GM19240 (cell line): ENCODE results near the gene ACIN1.
A peak's percentile ranks its signal among the peaks of the same experiment; 100 is the strongest.
"Not testable (repeated sequence)": the region's sequence is repeated elsewhere in the genome, so short reads cannot be mapped to it uniquely, and the experiment has no call there.

Source experiments
- DNase-seq: peaks from one replicate; pipeline ENCODE4 v3.0.0; 2011; ENCODE audit warnings: low spot score; ENCODE audit not compliant: insufficient read length

Gene ACIN1

DNA sequence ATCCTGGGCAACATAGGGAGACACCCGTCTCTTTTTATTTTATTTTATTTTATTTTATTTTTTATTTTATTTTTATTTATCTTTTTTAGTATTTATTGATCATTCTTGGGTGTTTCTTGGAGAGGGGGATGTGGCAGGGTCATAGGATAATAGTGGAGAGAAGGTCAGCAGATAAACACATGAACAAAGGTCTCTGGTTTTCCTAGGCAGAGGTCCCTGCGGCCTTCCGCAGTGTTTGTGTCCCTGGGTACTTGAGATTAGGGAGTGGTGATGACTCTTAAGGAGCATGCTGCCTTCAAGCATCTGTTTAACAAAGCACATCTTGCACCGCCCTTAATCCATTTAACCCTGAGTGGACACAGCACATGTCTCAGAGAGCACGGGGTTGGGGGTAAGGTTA, 12.7 kb upstream of the ACIN1 start:
- DNase-seq, result not testable (repeated sequence)

DNA sequence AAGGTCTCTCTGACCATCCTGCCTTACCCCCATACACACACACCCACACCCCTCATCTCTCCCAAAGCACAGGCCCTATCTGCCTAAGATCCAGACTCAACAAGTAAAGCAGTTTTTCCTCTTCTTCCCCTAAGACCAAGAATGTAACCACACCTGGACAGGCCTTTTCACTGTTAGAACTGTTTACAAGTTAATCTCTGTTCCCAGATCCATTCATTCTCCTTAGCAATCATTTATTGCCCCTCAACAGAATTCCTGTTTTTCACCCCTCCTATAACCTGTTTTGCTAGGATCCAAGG, 11.8 kb upstream of the ACIN1 start:
- no peak for DNase-seq

DNA sequence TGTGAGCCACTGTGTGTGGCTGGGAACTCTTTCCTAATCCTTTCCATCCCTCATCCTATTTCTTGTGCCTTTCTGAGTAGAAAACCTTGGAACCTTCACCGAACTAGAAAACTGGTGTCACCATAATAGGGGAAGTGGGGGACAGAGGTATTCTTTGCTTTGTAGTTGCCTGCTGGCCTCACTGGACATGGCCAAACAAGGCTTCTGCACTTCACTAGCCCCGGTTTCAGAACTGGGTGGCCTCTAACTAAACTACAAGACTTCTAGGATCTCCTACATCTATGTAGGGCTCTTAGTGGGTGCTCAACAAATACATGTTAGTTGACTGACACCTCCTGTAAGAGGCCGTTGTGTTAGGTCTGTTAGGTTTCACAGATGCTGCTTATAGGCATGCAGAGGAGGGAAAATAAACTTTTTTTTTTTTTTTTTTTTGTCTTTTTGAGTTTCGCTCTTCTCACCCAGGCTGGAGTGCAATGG, 10.4 kb upstream of the ACIN1 start:
- no peak for DNase-seq

DNA sequence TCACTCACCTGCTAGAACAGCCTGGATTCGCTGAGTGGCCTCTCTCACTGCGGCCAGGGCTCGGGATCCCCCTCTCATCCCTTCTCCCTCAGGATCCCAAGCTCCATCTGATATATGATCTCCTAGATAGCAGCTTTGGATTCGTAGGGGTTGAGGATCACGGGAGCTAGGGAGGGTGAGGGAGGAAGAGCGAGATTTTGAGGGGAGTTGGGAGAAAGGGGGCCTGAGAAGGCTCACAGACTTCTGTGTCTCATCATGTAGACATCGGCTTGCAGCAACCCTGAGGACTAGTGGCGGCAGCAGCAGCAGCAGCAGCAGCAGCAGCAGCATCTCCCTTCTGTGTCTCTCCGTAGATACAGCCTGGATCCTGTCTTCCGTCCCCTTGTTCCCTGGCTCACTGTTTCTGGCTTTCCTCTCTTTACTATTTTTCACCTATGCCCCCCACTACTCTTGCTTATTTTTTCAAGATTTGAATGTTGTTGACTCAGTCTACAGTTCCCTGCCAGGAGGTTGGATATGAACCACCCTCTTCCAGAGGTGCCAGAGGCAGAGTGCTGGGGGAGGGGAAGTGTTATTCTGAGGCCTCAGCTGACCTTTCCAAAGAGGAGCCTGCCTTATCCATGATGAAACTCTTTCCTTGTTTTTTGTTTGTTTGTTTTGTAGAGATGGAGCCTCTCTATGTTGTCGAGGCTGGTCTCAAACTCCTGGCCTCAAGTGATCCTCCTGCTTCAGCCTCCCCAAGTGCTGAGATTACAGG, 9.8 kb upstream of the ACIN1 start, which contains the start of gene CIROP:
Gene CIROP, minus strand, starts transcription at position 399 of the 757 bp plus-strand sequence. Its CDS starts 69 bp downstream, at position 330.
- DNase-seq, result no peak

DNA sequence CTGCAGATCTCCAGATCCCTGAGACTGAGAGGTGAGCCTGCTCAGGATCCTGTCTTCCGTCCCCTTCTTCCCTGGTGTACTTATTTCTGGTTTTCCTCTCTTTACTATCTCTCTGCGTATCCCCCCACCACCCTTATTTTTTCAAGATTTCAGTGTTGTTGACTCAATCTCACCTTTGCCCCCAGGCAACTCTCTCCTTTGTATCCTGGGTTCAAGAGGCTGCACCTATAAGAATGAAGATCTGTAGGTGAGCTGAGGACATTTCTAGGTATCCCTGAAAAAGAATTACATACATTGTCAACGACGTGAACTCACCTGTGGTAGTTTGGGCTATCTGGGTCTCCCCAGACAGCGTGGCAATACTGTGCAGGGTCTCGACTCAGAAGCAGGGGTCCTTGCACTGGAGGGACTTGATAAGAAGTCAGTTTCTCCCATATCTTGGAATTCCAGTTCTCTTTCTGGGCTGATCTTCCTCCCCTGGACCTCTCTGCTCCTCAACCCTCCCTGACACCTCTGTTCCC, 9.2 kb upstream of the ACIN1 start:
- DNase-seq, result no peak

DNA sequence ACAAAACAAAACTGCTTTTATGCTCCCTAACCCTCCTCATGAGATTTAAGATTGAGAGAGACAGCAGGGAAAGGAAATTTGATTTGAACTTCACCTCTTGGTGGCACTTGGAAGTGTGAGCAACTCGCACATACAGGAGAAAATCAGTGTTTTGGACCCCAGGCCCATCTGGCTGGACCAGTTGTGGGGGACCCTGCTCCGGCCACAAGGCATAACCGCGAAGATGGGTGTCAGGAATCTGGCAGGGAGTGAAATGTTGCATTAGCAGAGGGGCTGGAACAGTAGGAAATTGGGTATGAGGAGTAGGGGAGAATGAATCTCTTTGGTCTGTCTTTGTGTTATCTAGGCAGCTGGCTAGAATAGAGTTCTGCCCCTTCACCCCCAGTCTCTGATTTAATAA, 8.6 kb upstream of the ACIN1 start:
- DNase-seq, result no peak

DNA sequence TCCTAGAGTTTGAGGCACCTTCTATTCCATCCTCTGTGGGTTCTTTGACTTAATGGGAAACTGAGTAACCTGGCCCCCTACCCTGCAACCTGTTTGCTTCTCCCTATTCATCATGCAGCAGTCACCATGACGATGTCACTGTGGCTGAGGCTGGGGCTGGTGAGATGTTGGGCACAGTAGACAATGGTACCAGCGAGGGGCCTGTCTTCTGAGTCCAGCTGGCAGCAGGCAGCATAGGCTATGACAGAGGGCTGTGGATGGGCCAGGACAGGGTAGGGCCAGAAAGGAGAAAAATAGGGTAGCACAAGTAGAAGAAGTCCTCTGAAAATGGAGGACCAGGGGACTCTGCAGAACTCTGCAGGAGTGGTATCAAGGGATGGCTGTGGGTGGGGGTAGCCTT, 7.9 kb upstream of the ACIN1 start:
- DNase-seq, result no peak

DNA sequence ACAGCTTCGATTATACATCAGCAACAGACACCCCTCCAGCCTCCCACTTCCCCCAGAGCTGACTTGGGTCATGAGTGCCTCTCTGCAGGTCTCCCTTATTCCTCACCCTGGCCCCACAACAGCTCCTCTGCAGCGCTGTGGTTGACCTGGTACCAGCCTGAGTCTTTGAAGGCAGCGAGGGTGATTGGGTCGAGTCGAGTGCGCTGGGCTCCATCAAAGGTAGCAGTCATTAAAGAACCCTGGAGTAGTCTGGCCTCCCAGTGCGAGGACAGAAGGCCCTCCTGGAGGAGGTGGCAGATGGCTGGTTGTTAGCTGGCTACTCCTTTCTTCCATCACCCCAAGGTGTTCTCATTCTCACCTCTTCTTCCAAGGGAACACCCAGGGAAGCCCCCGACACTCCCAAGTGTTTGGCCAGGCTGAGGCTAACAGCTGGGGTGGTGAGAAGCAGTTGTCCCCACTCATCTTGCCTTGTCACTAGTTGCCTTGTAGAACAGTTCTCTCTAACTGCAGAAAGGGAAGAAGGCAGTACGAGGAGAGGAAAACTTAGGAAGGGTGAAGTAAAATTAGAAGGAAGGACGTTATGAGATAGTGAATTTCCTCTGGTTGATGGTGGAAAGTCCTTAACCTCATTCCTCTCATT, 7.2 kb upstream of the ACIN1 start:
- DNase-seq, result no peak

DNA sequence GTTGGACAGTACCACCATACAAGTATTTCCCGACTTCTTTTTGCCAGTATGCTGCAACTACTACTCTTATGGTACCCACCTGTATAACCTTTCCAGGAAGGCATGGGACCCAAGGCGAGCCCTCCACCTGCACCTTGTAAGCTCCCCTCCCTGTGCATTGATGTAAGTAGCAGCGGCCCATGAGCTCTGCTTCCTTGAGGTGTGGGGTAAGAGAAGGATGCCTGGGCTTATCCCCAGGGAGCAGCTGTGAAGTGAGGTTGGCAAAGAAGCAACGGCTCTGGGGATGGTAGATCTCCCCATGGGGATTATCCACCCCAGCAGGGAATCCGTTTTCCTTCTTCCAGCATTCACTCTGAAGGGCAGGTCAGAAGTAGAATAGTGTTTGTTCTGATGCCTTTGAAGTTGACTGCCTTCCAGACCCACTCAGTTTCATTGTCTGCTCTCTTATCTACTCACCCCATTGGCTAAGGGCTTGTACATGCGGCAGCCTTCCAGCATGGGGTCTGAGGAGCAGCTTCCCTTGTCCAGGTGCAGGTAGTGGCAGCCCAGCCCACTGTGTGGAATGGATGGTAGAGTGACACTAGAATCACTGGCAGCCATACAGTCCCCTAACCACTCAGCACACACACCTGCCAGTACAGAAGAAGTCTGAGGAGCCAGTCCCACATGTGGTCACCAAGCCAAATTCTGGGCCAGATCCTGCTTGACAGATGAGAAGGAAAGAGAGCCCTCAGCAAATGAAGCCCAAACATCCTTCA, 6.5 kb upstream of the ACIN1 start:
- DNase-seq, result no peak

DNA sequence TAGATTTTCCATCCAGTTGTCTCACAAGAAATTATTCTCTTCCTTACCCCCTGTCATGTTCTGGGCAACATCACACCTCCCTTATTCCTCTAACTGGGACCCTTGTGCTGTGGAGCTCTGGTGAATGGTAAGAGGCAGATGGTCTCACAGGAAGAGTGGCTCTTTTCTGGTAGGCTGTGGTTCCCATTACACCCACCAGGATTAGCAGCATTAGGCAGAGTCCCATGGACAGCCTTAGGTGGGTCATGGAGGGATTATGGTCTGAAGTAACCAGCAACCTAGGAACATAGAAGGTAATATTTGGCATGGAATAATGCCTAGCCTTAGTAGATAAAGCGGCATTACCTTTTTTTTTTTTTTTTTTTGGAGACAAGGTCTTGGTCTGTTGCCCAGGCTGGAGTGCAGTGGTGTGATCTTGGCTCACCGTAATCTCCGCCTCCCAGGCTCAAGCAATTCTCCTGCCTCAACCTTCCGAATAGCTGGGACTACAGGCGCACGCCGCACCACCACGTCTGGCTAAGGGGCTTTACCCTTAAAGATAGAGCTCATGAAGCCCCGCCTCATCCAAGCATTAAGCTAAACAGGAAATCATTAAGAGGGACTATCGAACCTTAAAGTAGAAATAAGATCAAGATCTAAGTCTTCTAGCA, 4.4 kb upstream of the ACIN1 start:
- no peak for DNase-seq

DNA sequence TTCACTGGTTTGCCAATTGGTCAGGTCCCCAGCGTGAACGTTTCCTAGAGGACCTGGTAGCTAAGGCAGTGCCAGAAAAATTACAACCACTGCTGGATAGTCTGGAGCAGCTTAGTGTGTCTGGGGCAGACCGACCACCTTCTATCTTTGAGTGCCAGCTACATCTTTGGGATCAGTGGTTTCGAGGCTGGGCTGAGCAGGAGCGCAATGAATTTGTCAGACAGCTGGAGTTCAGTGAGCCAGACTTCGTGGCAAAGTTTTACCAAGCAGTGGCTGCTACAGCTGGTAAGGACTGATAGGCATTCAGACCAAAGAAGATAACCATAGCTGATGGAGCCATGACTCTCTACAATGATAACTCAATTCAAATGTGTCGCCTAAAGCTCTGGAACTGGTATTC, 2.9 kb upstream of the ACIN1 start:
- DNase-seq, result no peak

DNA sequence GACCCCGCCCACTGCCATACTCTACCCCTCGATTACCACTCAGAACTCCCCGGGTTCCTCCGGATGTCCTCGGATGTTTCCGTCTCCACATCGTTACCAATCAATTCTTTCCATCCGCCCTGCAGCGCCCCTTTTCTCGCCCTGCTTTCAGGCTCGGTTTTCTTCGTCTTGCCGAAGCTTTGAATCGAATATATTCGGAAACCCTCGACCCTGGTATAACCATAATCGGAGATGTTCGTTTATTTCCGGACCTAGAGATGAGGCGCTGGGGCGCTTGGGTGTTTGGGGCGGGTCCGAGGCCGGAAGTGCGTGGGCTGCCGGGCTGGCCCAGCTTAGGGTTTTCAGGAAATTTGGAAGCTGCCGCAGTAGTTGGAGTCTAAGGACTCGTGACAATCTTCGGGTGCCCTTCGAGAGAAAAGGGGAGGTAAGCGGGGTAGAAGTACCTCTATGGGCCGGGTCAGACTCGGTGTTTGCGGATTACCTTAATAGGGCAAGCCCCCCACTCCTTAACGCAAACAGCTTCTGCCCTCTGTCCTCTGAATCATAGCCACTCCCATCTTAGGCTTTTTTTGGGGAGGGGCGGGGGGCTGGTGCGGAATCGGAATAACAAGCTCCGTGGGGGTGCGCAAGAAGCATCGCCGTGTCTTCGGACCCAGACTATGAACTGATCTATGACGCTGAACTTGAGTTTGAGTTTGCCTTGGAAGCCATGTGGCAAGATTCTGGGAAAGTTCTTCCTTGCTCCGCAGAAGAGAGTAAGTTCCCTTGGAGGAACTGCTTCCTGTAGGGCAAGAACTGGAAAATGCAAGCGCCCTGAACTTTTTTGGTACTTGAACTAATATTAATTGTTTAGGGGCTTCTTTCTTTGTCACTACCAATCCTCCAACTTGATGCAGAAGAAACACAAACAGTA, 516 bp upstream of the ACIN1 start, which contains the start of gene C14orf119:
Gene C14orf119, plus strand, starts transcription at position 310 of the 913 bp plus-strand sequence. CDS start 2,154 bp downstream, outside the sequence.
- peak; percentile 91 for DNase-seq

DNA sequence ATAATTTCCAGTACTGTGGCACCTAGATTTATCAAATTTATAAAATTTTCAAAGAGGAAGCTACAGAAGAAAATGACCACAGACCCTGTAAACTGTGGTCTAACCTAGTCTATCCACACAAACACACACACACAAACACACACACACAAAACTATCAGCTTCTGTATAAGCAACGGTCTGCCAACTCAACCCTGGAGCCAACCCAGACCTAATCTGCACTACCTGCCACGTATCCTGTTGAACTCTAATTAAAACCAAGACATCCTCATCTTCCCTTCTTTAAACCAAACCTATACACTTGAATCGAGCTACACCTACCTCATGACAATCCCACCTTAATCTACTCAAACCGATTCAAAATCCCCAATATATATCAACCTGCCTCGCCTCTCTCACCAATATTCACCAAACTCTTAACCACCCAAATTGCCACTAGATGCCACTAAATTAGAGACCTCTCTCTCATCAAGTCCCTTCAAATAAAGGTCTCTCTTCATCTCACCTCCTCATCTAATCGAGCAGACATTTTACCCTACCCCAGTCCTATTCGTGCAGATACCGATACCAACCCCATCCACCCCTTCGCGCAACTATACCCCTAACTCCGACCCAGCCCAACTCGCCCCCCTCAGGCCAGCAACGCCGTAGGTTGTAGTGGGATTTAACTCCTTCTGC, 808 bp downstream of the ACIN1 start:
- DNase-seq, result no peak

DNA sequence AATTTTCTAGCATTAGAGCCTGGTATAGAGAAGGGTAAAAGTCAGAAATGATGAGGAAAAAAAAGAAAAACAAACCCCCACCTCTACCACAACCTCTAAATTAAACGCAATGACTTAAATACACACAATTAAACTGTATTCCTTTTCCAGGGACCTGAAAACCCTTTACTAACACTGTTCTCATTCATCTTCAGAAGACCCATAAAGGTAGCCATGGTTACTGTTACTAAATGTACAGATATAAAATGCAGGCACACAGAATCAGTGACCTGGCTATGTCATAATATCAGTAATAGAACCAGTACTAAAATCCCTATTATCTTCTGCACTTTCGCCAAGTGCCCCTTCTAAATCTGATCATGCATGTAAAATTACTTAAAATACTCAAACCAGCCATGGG, 1.4 kb downstream of the ACIN1 start:
- DNase-seq, result no peak

DNA sequence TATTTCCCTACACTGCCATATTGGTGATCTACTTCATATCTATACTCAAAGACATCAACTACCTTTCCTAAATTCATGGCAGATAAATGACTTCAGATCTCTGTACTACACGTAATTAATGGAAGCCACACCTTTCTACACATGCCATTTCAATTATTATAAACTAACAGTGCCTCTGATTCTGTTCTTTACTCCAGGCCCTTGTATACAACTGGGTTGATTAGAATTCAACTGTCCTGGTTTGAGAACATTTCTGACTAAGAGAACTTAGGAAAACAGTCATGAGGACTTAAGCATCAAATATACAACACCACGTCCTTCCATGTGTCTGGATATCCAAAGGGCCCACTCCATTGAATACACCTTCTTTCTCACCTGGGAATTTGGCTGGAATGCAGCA, 1.8 kb downstream of the ACIN1 start:
- DNase-seq, result no peak

DNA sequence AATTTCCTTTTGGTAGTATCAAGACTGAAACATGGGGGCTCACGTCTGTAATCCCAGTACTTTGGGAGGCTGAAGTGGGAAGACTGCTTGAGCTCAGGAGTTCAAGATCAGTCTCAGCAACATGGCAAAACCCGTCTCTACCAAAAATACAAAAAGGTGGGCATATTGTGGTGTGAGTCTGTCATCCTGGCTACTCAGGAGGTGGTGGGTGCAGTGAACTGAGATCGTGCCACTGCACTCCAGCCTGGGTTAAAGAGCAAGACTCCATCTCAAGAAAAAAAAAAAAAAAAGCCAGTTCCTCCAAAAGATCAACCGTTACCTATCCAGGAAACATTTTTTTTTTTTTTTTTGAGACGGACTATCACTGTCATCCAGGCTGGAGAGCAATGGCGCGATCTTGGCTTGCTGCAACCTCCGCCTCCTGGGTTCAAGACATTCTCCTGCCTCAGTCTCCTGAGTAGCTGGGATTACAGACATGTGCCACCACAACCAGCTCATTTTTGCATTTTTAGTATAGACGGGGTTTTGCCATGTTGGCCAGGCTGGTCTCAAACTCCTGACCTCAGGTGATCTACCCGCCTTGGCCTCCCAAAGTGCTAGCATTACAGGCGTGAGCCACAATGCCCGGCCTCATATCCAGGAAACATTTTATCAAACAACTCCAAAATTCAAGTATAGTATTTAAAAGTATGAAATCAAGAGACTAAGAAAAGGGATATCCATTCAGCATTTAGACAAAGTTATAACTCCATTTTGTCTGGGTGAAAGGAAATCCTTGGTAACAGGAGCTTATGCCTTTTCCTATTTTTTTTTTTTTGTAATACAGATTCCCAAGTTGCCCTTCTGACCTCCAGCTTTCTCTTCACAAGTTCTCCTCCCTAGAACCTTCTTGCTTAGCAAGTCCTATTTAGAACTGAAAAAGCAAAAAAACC, 3.4 kb downstream of the ACIN1 start:
- DNase-seq, result no peak

DNA sequence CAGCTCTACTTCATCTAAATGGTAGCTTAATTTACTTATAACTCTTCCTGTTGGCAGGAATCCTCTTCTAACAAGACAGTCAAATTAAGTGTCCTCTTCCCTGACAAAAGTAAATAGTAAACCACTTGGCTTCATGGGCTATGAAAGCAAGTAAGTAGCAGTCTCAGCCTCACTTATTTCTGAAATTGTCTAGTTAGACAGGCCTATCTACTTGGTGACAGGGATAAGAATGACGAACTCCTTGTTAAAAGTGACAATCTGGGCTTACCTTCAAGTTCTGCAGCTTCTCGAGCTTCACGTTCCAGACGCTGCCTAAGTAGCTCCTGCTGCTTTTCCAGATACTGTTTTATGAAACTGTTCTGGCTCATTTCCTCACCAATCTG, 4.7 kb downstream of the ACIN1 start:
- DNase-seq, result no peak

DNA sequence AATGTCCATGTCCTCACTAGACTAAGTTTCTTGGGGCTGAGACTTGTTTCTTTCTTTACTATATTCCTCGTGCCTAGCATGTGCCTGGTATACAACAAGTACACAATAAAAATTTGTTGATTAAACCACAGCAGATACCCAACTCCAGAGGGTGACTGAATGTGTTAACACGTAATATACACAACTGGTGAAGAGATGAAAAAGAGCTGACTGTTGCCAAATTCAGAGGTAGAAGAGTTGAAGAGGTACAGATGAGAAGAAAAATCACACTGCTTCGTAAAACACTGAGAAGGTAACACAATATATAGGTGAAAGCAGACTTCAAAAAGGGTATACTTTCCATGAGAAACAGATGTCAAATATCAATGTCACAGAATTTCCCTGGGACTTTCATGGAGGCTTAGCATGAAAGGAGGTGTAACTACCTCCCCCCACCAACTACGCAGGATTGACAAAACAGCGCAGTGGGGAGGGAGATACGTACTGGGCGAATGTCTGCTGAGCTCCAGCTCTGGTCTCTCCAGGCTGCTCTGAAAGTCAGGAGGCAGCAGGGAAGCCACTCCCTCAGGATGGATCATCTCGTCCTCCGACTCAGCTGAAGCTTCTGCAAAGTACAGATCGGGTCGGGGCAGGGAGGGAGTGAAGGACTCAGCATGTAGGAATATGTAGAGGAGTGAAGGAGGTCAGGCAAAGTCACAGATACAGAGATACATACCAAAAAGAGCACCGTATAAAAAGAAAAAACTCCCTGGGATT, 5.3 kb downstream of the ACIN1 start:
- DNase-seq, result no peak
